ENCODE measurements around the gene CAMSAP2.

- TF ChIP-seq CTCF (IDR thresholded peaks at IDR 0.05) (no peak), POLR2A (IDR thresholded peaks at IDR 0.05) (no peak), EP300 (IDR thresholded peaks at IDR 0.05) (no peak)
These were observed 166.8 kb downstream of the CAMSAP2 start for GRCh38 chr1:200905411-200906052.

All from upper lobe of left lung (tissue), 4 donors.